HG03039 (cell line): ENCODE results near the gene HNF4A.
"Not testable (repeated sequence)": the region's sequence is repeated elsewhere in the genome, so short reads cannot be mapped to it uniquely, and the experiment has no call there.

Experiments used
- ATAC-seq: cut with Tn5 transposase; IDR thresholded peaks from one replicate; pipeline ENCODE4 v1.9.1; 2021; ENCODE audit warnings: mild to moderate bottlenecking, moderate library complexity; ENCODE audit not compliant: unreplicated experiment

Gene HNF4A

DNA sequence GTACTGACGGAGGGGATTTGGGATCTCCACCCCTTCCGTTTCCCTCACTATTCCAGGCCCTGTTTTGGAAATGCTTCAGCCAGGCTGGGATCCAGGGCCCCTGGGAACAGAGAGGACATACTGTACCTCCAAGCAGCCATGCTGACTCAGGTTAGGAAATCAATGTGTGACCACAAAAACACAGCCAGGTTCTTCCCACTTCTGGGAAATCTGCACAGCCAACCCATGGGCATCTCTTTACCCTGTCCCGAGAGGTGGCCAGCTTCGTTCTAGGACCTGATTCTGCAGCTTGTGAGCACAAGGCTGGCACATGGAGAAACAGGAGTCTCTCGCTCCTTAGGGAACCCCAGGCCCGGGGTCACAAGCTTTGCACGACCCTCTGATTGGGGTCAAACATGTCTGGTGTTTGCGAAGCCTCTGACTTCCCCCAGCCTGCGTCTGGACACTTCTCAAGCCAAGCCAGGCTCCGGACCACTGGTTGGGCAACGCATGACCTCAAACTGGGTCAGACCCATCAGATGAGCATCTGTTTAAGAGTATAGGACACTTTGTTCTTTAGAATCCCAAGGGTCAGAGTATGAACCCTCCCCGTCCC, 111.9 kb downstream of the HNF4A start:
- no peak for ATAC-seq

DNA sequence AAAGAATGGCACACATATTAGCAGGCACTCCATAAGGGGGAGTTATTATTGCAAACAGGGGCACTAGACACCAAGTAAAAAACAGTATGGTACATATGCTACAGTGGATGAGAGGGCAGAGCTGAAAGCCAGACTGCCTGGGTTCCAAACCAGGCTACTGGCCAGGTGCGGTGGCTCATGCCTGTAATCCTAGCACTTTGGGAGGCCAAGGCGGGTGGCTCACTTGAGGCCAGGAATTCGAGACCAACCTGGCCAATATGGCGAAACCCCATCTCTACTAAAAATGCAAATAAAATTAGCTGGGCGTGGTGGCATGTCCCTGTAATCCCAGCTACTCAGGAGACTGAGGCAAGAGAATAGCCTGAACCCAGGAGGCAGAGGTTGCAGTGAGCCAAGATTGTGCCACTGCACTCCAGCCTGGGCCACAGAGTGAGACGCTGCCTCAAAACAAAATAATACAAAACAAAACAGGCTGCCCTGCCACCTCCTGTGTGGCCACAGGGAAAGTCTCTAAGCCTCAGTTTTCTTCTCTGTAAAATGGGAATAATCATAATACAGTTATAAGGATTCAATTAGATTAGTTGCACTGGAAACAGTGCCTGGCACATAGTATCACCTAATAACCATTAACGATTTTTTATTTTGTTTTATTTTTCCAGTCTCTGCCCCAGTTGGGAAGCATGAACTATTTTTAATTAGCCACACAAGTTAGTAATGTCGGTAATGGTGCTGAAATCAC, 112.7 kb downstream of the HNF4A start:
- ATAC-seq = no peak

DNA sequence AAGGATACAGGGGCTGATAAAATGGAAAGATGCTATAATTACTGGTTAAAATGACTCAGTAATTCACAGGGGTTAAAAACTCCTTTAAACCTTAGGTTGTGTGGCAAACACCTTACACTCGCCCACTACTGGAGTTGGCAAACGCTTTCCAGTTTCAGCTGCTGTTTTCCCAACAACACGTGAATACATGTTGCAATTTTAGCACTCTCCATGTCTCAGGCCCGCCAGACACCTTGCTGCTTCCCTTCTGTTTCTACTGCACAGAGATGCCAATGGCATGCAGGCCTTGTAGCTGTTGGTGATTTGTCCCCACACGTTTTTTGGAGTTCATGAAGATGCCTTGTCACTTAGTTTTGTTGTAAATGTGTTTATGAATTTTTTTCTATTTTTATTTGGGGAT, 114.8 kb downstream of the HNF4A start:
- ATAC-seq = no peak

DNA sequence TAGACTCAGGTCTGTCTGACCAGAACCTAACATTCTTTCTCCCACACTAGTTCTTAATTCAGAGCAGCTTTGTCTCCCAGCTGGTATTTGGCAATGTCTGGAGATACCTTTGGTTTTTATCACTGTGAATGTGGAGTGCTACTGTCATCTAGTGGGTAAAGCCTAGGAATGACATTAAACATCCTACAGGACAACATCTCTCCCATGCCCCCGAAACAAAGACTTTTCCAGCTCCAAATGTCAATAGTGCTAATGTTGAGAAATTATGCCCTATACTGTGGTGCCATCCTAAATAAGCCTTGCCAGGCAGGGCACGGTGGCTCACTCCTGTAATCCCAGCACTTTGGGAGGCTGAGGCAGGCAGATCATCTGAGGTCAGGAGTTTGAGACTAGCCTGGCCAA, 116.0 kb downstream of the HNF4A start:
- no peak for ATAC-seq

DNA sequence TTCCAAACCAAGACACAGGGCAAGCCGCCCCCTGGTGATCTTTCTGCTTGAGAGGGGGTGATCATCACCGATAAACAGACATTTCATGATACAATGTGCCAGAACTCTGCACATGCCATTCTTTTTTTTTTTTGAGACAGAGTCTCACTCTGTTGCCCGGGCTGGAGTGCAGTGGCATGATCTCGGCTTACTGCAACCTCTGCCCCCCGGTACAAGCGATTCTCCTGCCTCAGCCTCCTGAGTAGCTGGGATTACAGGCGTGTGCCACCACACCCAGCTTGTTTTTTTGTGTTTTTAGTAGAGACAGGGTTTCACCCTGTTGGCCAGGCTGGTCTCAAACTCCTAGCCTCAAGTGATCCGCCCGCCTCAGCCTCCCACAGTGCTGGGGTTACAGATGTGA, 116.8 kb downstream of the HNF4A start:
- not testable (repeated sequence) for ATAC-seq

DNA sequence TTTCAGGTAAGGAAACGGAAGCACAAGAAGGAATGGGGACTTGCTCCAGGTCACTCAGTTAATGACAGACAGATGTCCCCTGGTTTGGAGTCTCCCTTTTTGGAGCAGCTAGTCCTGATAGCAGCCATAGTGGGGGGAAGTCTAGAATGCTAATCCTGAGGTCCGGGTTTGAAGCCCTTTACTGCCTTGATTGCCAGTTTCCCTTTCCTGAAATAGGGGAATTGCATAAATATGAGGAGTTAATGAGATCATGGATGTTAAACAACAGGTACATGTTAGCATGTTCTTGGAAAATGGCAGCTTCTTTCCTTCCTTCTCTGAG, 119.8 kb downstream of the HNF4A start:
- no peak for ATAC-seq

DNA sequence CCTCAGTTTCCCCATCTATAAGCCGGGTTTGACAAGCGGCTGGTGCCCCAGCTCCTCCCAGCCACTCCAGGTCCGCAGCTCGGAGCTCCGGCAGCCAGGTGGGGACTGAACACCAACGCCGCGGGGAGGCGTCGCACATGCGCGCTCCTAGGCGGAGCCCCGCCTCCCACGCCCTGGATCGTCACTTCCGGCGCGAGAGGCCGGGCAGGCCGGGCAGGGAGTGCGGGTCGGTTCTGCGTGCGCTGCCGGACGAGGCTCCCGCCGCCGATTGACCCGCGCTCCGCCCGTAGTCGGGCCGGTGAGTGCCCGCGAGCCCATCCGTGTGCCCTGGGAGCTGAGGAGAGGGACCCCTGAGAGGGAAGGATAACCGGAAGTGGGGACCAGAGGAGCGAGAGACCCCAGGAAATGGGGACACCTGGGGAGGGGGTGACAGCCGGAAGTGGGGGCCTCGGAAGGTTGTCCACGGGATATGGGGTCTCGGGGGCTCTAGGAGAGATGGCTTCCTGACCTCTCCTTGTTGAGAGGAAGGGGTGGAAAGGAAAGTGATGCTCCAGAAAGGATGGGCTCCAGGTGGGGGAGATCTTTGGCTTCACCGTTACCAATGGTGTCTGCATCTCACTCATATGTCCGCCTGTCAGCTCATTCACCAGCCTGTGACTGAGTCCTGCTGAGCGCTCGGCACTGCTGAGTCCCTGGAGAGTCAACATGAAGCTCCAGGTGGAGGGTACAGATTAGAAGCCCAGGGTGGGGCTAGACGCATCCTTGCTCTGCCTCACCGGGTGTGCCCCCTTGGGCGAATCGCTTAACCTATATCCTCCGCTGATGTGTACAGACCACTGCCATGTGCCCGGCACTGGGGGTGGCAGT, 120.4 kb downstream of the HNF4A start, which contains the start of gene TTPAL:
Gene TTPAL, plus strand, starts transcription at position 181 of the 867 bp plus-strand sequence. CDS start 4,126 bp downstream, outside the sequence.
- ATAC-seq = peak; percentile 89

DNA sequence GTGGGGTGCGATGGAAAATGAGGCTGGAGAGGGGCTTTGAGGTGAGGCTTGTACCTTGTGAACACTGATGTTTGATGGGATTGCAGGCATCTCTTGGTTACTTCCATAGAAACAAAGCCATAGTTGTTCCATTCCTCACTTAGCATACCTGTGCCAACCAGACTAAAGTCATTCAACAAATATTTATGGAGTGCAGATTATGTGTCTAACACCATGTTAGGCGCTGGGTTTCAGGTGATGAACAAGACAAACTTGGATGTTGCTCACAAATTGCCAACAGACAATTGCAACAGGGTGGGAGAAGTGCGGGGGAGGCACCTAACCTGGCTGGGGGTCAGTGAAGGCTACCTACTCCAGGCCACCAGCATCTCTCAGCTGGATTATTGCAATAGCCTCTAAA, 121.7 kb downstream of the HNF4A start:
- ATAC-seq = no peak

DNA sequence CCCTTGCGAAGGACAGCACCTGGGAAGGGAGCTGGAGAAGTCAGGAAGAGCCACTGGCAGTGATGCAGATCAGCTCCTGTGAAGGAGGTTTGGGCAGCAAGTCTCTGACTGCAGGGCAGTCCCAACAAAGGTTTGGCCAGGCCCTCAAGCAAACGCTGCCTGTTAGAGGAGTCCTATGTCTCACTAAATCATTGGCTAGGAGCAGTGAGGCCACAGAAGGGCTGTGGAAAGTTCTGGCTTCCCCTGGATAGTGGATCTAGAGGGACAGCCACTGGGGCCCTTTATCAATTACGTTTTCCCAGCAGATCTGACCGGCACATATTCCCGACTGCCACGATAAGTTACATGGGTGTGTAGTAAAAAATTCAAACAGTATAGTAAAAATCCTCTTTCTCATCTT, 122.7 kb downstream of the HNF4A start:
- no peak for ATAC-seq

DNA sequence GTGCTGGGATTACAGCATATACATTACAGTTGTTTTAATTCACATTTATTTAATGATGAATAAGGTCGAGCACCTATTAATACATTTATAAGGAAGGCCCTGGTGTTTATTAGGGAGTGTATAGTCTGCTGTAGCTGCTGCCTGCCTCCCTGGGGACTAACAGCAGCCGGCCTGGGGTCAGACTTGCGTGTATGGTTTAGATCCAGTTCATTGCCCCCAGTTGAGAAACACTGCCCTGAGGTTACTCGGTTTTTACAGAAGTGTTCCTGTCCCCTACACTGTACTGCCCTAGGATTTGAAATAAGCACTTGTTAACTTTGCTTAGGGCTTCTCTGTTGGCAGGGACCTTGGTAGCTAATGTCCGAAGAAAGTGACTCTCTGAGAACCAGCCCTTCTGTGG, 124.1 kb downstream of the HNF4A start:
- ATAC-seq = no peak

DNA sequence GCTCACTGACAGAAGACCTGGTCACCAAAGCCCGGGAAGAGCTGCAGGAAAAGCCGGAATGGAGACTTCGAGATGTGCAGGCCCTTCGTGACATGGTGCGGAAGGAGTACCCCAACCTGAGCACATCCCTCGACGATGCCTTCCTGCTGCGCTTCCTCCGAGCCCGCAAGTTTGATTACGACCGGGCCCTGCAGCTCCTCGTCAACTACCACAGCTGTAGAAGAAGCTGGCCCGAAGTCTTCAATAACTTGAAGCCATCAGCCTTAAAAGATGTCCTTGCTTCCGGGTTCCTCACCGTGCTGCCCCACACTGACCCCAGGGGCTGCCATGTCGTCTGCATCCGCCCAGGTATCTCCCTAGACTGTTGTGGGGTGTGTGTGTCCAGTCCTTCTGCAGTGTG, 124.6 kb downstream of the HNF4A start:
- ATAC-seq = no peak

DNA sequence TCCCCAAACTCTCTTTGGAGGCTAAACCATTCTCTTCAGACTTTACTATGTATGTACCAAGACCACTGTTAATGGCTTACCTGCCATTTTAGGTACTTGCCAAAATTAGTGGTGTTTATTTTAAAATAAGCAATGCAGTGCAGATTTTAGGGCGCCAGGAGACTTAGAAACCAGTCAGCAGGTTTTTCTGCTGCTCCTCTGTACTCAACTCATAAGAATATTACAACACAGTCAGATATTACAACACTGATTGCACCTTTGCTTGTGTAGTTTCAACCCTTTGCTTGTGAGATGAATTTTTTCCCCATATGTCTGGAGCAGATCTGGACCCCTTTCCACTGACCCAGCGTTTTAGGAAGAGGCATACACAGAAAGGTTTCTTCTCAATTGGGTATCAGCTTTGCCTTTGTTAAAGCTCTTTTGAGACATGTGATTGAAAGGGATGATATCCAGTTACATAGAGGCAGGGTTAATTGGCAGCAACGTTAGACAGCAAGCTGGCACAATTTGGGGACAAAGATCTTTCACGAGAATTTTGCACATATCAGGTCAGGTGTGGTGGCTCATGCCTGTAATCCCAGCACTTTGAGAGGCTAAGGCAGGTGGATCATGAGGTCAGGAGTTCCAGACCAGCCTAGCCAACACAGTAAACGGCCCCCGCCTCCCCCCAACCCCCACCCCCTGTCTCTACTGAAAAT, 126.4 kb downstream of the HNF4A start:
- ATAC-seq = no peak

DNA sequence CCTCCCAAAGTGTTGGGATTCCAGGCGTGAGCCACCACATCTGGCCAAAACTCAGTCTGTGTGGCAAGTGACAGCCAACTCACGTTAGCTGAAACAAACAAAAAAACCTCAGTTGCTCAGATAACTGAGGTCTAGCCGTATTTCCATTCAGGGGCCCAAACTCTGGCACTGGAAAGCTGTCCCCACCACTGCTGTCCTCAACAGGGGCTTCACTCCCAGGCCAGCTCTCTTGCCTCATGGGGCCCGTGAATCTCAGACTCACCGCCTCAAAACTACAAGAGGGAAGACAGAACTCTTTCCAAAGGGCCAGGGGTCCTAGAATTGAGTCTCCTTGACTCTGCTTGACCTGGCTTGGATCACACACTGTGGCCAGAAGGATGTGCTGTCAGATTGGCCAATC, 127.6 kb downstream of the HNF4A start:
- no peak for ATAC-seq
